WTC11 (cell line): ENCODE measurements around the gene SPAST. TPM values are rescaled to one million over a fixed set of nuclear protein-coding genes. Genes with fewer than 3 reads are reported as not detected.

Experiments used
- ATAC-seq: fragments of 200-7000 bp; cut with Tn5 transposase; 2 replicates; pipeline ENCODE4 v1.10.0; 2021; ENCODE audit warnings: mild to moderate bottlenecking, moderate library complexity
- CTCF ChIA-PET: fragments of 300-600 bp; sonication (Branson Sonifier 250); formaldehyde crosslinking; loops from one replicate; lab custom pipeline; 2021; ENCODE audit warnings: antibody characterized with exemption; lab: Charles Lee
- POLR2A ChIA-PET: fragments of 350-600 bp; sonication (Branson Sonifier 250); formaldehyde crosslinking; loops from one replicate; lab custom pipeline; 2021; ENCODE audit warnings: antibody characterized with exemption; lab: Charles Lee
- DNase-seq: peaks from one replicate; pipeline ENCODE4 v3.0.0; 2021; ENCODE audit warnings: low spot score
- H3K27ac Mint-ChIP-seq: 2 replicates; pipeline ENCODE4 v1.8.0; 2021; ENCODE audit warnings: mixed read lengths
- H3K27me3 Mint-ChIP-seq: 2 replicates; pipeline ENCODE4 v1.8.0; 2021; ENCODE audit warnings: low read depth, mild to moderate bottlenecking, moderate library complexity, mixed read lengths
- H3K36me3 Mint-ChIP-seq: 2 replicates; pipeline ENCODE4 v1.8.0; 2021; ENCODE audit warnings: mixed read lengths
- H3K4me1 Mint-ChIP-seq: 2 replicates; pipeline ENCODE4 v1.8.0; 2022; ENCODE audit warnings: mixed read lengths
- H3K4me3 Mint-ChIP-seq: 2 replicates; pipeline ENCODE4 v1.8.0; 2021; ENCODE audit warnings: mild to moderate bottlenecking, moderate library complexity, mixed read lengths
- H3K9me3 Mint-ChIP-seq: 2 replicates; pipeline ENCODE4 v1.8.0; 2021; ENCODE audit warnings: mixed read lengths
- CBFB ChIP-seq: sonication (generic); formaldehyde crosslinking; IDR thresholded peaks from 2 replicates; pipeline ENCODE4 v1.8.1; 2022; ENCODE audit warnings: mild to moderate bottlenecking, low read depth, missing genetic modification reagents
- HMGA2 ChIP-seq: fragments of 250-450 bp; sonication (Bioruptor Pico); IDR thresholded peaks from 2 replicates; pipeline ENCODE4 v1.4.0; 2021; ENCODE audit warnings: mild to moderate bottlenecking, moderate library complexity
- JUN ChIP-seq: sonication (generic); formaldehyde crosslinking; IDR thresholded peaks from 2 replicates; pipeline ENCODE4 v1.8.0; 2023; ENCODE audit warnings: mild to moderate bottlenecking, missing genetic modification reagents
- TEAD4 ChIP-seq: sonication (generic); formaldehyde crosslinking; IDR thresholded peaks from 2 replicates; pipeline ENCODE4 v1.8.0; 2022; ENCODE audit warnings: mild to moderate bottlenecking, missing genetic modification reagents
- ZNF138 ChIP-seq: sonication (generic); formaldehyde crosslinking; conservative IDR thresholded peaks from 2 replicates; pipeline ENCODE4 v1.8.1; 2022; ENCODE audit warnings: mild to moderate bottlenecking, moderate library complexity, missing genetic modification reagents
- ZNF232 ChIP-seq: sonication (generic); formaldehyde crosslinking; IDR thresholded peaks from 2 replicates; pipeline ENCODE4 v1.8.0; 2022; ENCODE audit warnings: mild to moderate bottlenecking, missing genetic modification reagents
- total RNA-seq: library from RNA; stranded (reverse); gene quantifications from 3 replicates; pipeline ENCODE4 v1.2.3, GENCODE V29; 2021
- TF ChIP-seq, protein P1 (sequence below): sonication (generic); formaldehyde crosslinking; conservative IDR thresholded peaks from 2 replicates; pipeline ENCODE4 v1.8.1; 2023; ENCODE audit warnings: mild to moderate bottlenecking, low read depth, missing genetic modification reagents, moderate library complexity
- TF ChIP-seq, protein P2 (sequence below): sonication (generic); formaldehyde crosslinking; IDR thresholded peaks from 2 replicates; pipeline ENCODE4 v1.8.0; 2022; ENCODE audit warnings: mild to moderate bottlenecking, missing genetic modification reagents
- TF ChIP-seq, protein P3 (sequence below): fragments of 250-450 bp; sonication (Bioruptor Pico); IDR thresholded peaks from 2 replicates; pipeline ENCODE4 v1.9.0; 2021; ENCODE audit warnings: mild to moderate bottlenecking
- TF ChIP-seq, protein P4 (sequence below): fragments of 250-450 bp; sonication (Bioruptor Pico); IDR thresholded peaks from 2 replicates; pipeline ENCODE4 v1.9.0; 2021; ENCODE audit warnings: moderate library complexity, mild to moderate bottlenecking, inconsistent platforms, borderline replicate concordance
- TF ChIP-seq, protein P5 (sequence below): fragments of 250-450 bp; sonication (Bioruptor Pico); IDR thresholded peaks from 2 replicates; pipeline ENCODE4 v1.9.0; 2021; ENCODE audit warnings: mild to moderate bottlenecking, borderline replicate concordance
- TF ChIP-seq, protein P6 (sequence below): sonication (generic); formaldehyde crosslinking; IDR thresholded peaks from 2 replicates; pipeline ENCODE4 v1.8.1; 2023; ENCODE audit warnings: mild to moderate bottlenecking, missing genetic modification reagents
- TF ChIP-seq, protein P7 (sequence below): sonication (generic); formaldehyde crosslinking; IDR thresholded peaks from 2 replicates; pipeline ENCODE4 v1.8.0; 2022; ENCODE audit warnings: missing genetic modification reagents
- TF ChIP-seq, protein P8 (sequence below): fragments of 250-450 bp; sonication (Bioruptor Pico); IDR thresholded peaks from 2 replicates; pipeline ENCODE4 v1.8.0; 2021; ENCODE audit warnings: mild to moderate bottlenecking
- TF ChIP-seq, protein P9 (sequence below): sonication (generic); formaldehyde crosslinking; IDR thresholded peaks from 2 replicates; pipeline ENCODE4 v1.8.1; 2023; ENCODE audit warnings: mild to moderate bottlenecking, missing genetic modification reagents

Gene SPAST
- total RNA-seq, 1 experiment from 2014 or later: 28.4 TPM

DNA sequence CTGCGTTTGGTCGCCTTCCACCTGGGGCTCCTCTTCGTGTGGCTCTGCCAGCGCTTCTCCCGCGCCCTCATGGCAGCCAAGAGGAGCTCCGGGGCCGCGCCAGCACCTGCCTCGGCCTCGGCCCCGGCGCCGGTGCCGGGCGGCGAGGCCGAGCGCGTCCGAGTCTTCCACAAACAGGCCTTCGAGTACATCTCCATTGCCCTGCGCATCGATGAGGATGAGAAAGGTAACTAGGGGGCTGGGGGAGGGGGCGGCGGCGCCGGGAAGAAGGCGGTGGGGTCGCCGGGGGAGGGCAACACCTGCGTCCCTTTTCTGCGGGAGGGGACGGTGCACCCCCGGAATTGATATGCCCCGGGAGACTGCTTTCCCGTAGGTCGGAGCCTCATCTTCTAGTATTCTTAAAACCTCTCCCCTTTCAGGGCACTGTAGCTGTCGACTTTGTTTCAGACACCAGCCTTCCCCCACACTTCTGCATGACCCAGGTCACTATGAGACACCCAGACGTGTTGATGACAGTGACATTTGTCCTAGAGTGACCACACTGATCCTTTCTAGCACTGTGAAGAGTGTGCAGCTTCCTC lies 755 bp downstream of the SPAST start:
- no peak; the same call in 1 of the 2 replicates for ATAC-seq
- no peaks in the 10 kb centered on the region for H3K9me3 Mint-ChIP-seq
- POLR2A ChIA-PET: interaction anchor here (0.9 to 3.9 kb wide), 4 partner anchors 10 to 102 kb away, joined by 3 to 56 read pairs (median 10); partner anchors contain the start of genes DPY30 and SLC30A6
- no peak for DNase-seq
- no peak for TF ChIP-seq HMGA2 (CRISPR knock-in tag)
- no peak for TF ChIP-seq TEAD4 (CRISPR knock-in tag)
- TF ChIP-seq, protein P1, sequence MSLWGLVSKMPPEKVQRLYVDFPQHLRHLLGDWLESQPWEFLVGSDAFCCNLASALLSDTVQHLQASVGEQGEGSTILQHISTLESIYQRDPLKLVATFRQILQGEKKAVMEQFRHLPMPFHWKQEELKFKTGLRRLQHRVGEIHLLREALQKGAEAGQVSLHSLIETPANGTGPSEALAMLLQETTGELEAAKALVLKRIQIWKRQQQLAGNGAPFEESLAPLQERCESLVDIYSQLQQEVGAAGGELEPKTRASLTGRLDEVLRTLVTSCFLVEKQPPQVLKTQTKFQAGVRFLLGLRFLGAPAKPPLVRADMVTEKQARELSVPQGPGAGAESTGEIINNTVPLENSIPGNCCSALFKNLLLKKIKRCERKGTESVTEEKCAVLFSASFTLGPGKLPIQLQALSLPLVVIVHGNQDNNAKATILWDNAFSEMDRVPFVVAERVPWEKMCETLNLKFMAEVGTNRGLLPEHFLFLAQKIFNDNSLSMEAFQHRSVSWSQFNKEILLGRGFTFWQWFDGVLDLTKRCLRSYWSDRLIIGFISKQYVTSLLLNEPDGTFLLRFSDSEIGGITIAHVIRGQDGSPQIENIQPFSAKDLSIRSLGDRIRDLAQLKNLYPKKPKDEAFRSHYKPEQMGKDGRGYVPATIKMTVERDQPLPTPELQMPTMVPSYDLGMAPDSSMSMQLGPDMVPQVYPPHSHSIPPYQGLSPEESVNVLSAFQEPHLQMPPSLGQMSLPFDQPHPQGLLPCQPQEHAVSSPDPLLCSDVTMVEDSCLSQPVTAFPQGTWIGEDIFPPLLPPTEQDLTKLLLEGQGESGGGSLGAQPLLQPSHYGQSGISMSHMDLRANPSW (CRISPR knock-in tag): no peak
- TF ChIP-seq, protein P2, sequence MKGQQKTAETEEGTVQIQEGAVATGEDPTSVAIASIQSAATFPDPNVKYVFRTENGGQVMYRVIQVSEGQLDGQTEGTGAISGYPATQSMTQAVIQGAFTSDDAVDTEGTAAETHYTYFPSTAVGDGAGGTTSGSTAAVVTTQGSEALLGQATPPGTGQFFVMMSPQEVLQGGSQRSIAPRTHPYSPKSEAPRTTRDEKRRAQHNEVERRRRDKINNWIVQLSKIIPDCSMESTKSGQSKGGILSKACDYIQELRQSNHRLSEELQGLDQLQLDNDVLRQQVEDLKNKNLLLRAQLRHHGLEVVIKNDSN (CRISPR knock-in tag): no peak
- TF ChIP-seq, protein P3, sequence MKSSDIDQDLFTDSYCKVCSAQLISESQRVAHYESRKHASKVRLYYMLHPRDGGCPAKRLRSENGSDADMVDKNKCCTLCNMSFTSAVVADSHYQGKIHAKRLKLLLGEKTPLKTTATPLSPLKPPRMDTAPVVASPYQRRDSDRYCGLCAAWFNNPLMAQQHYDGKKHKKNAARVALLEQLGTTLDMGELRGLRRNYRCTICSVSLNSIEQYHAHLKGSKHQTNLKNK (CRISPR knock-in tag): no peak
- TF ChIP-seq, protein P4, sequence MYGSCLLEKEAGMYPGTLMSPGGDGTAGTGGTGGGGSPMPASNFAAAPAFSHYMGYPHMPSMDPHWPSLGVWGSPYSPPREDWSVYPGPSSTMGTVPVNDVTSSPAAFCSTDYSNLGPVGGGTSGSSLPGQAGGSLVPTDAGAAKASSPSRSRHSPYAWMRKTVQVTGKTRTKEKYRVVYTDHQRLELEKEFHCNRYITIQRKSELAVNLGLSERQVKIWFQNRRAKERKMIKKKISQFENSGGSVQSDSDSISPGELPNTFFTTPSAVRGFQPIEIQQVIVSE: no peak
- TF ChIP-seq, protein P5, sequence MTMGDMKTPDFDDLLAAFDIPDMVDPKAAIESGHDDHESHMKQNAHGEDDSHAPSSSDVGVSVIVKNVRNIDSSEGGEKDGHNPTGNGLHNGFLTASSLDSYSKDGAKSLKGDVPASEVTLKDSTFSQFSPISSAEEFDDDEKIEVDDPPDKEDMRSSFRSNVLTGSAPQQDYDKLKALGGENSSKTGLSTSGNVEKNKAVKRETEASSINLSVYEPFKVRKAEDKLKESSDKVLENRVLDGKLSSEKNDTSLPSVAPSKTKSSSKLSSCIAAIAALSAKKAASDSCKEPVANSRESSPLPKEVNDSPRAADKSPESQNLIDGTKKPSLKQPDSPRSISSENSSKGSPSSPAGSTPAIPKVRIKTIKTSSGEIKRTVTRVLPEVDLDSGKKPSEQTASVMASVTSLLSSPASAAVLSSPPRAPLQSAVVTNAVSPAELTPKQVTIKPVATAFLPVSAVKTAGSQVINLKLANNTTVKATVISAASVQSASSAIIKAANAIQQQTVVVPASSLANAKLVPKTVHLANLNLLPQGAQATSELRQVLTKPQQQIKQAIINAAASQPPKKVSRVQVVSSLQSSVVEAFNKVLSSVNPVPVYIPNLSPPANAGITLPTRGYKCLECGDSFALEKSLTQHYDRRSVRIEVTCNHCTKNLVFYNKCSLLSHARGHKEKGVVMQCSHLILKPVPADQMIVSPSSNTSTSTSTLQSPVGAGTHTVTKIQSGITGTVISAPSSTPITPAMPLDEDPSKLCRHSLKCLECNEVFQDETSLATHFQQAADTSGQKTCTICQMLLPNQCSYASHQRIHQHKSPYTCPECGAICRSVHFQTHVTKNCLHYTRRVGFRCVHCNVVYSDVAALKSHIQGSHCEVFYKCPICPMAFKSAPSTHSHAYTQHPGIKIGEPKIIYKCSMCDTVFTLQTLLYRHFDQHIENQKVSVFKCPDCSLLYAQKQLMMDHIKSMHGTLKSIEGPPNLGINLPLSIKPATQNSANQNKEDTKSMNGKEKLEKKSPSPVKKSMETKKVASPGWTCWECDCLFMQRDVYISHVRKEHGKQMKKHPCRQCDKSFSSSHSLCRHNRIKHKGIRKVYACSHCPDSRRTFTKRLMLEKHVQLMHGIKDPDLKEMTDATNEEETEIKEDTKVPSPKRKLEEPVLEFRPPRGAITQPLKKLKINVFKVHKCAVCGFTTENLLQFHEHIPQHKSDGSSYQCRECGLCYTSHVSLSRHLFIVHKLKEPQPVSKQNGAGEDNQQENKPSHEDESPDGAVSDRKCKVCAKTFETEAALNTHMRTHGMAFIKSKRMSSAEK (CRISPR knock-in tag): no peak
- TF ChIP-seq, protein P6, sequence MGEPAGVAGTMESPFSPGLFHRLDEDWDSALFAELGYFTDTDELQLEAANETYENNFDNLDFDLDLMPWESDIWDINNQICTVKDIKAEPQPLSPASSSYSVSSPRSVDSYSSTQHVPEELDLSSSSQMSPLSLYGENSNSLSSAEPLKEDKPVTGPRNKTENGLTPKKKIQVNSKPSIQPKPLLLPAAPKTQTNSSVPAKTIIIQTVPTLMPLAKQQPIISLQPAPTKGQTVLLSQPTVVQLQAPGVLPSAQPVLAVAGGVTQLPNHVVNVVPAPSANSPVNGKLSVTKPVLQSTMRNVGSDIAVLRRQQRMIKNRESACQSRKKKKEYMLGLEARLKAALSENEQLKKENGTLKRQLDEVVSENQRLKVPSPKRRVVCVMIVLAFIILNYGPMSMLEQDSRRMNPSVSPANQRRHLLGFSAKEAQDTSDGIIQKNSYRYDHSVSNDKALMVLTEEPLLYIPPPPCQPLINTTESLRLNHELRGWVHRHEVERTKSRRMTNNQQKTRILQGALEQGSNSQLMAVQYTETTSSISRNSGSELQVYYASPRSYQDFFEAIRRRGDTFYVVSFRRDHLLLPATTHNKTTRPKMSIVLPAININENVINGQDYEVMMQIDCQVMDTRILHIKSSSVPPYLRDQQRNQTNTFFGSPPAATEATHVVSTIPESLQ (CRISPR knock-in tag): no peak
- TF ChIP-seq ZNF138 (CRISPR knock-in tag): no peak
- TF ChIP-seq, protein P7, sequence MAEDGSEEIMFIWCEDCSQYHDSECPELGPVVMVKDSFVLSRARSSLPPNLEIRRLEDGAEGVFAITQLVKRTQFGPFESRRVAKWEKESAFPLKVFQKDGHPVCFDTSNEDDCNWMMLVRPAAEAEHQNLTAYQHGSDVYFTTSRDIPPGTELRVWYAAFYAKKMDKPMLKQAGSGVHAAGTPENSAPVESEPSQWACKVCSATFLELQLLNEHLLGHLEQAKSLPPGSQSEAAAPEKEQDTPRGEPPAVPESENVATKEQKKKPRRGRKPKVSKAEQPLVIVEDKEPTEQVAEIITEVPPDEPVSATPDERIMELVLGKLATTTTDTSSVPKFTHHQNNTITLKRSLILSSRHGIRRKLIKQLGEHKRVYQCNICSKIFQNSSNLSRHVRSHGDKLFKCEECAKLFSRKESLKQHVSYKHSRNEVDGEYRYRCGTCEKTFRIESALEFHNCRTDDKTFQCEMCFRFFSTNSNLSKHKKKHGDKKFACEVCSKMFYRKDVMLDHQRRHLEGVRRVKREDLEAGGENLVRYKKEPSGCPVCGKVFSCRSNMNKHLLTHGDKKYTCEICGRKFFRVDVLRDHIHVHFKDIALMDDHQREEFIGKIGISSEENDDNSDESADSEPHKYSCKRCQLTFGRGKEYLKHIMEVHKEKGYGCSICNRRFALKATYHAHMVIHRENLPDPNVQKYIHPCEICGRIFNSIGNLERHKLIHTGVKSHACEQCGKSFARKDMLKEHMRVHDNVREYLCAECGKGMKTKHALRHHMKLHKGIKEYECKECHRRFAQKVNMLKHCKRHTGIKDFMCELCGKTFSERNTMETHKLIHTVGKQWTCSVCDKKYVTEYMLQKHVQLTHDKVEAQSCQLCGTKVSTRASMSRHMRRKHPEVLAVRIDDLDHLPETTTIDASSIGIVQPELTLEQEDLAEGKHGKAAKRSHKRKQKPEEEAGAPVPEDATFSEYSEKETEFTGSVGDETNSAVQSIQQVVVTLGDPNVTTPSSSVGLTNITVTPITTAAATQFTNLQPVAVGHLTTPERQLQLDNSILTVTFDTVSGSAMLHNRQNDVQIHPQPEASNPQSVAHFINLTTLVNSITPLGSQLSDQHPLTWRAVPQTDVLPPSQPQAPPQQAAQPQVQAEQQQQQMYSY (CRISPR knock-in tag): no peak
- TF ChIP-seq, protein P8, sequence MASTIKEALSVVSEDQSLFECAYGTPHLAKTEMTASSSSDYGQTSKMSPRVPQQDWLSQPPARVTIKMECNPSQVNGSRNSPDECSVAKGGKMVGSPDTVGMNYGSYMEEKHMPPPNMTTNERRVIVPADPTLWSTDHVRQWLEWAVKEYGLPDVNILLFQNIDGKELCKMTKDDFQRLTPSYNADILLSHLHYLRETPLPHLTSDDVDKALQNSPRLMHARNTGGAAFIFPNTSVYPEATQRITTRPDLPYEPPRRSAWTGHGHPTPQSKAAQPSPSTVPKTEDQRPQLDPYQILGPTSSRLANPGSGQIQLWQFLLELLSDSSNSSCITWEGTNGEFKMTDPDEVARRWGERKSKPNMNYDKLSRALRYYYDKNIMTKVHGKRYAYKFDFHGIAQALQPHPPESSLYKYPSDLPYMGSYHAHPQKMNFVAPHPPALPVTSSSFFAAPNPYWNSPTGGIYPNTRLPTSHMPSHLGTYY (CRISPR knock-in tag): no peak
- no peak for TF ChIP-seq ZNF232 (CRISPR knock-in tag)
- TF ChIP-seq JUN (CRISPR knock-in tag): no peak
- TF ChIP-seq CBFB: no peak
- TF ChIP-seq, protein P9, sequence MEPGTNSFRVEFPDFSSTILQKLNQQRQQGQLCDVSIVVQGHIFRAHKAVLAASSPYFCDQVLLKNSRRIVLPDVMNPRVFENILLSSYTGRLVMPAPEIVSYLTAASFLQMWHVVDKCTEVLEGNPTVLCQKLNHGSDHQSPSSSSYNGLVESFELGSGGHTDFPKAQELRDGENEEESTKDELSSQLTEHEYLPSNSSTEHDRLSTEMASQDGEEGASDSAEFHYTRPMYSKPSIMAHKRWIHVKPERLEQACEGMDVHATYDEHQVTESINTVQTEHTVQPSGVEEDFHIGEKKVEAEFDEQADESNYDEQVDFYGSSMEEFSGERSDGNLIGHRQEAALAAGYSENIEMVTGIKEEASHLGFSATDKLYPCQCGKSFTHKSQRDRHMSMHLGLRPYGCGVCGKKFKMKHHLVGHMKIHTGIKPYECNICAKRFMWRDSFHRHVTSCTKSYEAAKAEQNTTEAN (CRISPR knock-in tag): no peak
- CTCF ChIA-PET: interaction anchor here (0.6 to 3.2 kb wide), 5 partner anchors 12 to 177 kb away, joined by 3 to 25 read pairs (median 5); partner anchors contain the start of gene DPY30
- peak overlapping the region; percentile 95 for H3K4me3 Mint-ChIP-seq
- no peaks in the 10 kb centered on the region for H3K27me3 Mint-ChIP-seq
- no peaks in the 10 kb centered on the region for H3K36me3 Mint-ChIP-seq
- H3K27ac Mint-ChIP-seq: peak overlapping the region; percentile 88
- H3K4me1 Mint-ChIP-seq: peaks cover 20% of the 10 kb centered on the region
